ENCODE measurements around the gene KIRREL1.

KIRREL1 gene

DNA sequence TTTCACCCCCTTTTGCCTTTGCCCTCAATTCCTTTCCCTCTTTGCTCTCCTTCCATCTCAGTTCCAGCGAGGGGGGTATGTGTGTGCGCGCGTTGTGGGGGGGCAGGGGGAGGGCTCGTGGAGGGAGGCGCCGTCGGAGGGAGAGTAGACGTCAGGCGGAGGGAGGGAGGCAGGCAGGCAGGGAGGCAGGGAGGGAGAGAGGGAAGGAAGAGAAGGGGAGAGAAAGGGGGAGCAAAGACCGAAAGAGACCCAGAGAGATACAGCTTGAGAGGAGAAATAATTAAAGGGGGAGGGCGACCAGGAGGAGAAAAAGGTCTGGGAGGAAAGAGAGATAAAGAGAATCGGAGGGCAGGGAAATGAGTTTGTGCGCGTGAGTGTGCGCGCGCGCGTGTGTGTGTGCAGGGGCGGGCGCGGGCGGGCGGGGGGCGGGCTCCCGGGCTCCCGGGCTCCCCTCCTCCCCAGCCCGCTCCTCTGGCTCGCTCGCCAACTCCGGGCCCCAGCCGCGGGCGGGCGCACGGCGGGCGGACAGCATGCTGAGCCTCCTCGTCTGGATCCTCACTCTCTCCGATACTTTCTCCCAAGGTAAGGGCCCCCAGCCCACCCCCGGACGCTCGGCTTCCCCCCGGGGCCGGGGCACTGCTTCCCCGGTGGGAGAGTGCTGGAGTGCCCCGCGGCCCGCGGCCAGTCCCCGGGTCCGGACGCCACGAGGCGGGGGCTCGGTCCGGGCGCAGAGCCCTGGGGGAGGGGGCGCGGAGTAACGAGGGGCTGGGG lies at the start of gene KIRREL1:
KIRREL1 (plus strand) TSS at position 499 of the 771 bp plus-strand sequence; CDS start at position 531, 32 bp downstream.
- DNase-seq: no peak

DNA sequence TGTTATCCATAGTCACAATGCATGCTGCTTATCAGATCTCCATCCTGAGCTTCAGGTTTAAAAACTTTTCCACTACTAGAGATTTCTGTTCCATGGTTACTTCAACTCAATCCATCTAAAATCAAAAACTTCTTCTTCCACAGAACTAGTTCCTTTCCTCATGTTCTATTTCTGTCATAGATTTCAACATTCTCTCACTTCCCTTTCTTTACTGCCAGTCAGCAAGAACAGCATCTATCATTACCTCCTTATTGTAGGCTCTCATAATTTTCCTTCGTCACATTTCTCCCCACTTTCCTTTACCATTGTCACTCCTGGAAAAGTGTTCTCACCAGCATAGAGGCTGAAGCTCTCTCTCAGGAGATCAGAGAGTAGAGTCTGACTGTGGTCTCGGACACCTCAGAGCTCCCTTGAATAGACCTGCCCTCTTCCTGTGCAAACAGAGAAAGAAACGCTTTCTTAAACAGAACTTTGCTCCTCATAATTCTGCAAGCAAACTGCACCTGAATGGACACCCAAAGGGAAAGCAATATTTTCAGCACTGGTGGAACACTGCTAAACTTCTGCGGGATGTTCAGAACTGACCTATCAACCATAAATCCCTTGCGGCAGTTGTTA lies 48.7 kb upstream of the KIRREL1 start:
- DNase-seq: no peak

DNA sequence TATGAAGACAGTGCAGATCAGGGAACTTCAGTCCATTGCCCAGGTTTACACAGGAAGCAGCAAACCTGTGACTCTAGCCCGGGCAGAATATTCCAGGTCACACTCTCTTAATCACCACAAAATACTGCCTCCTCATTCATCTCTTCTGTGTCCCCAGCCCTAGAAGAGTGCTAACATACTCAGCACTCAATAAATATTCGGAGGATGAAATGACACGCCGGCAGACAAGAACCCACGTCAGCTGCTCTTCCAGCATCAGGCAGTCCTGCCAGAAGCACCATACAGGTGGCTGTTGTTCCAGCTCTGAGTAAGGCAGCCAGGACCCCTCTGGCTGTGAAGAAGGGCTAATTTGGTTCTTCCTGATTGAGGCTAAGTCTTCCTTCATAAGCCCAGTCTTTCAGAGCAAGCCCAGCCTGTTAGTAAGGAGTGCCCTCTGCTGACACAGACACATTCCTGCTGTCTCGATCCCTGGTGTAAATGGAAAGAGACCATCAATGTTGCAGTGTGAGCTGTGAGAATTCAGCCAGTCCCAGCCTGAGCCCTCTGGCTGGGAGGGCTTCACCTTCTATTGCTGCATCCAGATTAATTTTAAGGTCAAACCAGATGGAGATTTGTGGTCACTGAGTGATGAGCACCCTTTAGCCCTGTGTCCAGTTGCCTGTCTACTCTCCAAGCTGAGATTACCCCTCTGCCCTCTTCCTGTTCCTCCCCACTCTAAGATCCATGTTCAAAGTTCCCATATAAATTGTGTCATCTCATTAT lies 45.0 kb upstream of the KIRREL1 start:
- peak in 1 of 2 donors; percentile 32 for DNase-seq

DNA sequence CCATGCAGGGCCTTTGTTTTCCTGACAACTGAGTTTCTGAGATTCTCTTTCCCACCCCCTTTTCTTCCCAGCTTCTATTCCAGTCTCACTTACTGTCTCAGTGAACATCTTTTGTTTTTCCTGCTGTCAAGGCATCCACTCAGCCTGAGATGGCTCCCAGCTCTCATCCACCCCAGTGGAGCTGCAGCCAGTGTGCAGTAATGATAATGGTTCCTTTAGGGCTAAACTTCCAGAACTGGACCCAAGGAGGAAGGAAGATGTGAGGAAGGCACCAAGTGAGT lies 44.4 kb upstream of the KIRREL1 start:
- DNase-seq: no peak

DNA sequence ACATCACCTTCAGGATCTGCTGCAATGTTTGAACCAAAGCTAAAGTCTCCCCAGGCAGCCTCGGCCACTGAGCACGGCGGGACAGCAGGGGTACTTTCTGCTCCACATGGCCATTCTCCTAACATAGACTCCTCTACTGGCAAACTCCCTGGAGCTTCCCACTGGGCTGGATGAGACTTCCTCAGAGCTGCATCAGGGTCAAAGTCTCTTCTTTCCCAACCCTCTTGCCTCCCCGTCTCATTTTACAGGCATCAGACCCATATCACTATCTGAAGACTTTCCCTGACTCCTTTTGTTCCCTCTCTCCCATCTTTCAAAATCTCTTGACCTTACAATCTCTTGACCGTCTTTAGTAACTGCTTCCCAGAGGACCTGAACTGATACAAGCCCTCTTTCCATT lies 42.2 kb upstream of the KIRREL1 start:
- no peak for DNase-seq

DNA sequence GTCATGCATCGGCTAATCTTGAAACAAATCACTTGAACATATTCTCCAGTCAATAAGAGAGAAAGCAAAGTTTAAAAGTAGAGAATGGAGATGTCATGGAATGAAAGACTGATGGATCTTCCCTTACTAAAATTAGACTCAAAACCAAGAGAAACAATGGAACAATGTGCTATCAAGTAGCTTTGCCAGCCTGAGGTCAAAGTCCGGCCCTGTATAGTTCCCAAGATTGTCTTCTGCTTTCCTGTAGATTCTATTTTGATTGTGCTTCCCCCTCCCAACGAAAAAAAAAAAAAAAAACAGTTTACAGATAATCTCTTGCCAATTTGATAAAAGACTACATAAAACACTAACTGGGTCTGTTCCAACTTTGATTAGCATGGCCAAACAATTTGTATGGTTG lies 40.8 kb upstream of the KIRREL1 start:
- DNase-seq: no peak

DNA sequence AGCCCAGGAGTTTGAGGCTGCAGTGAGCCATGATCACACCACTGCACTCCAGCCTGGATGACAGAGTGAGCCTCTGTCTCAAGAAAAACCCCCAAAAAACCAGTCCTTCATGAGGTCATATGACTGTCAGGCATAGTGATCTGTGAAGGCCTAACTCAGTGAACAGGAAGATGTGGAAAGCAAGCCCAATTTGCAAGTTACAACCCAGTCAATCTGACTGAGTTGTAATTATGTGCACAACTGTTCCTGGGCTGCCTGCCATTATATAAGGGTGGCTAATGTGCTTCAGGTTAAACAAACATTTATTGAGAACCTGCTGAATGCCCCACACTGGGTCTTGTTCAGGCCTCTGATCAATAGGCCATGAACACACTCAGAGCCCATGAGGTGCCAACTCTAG lies 38.2 kb upstream of the KIRREL1 start:
- DNase-seq: no peak

DNA sequence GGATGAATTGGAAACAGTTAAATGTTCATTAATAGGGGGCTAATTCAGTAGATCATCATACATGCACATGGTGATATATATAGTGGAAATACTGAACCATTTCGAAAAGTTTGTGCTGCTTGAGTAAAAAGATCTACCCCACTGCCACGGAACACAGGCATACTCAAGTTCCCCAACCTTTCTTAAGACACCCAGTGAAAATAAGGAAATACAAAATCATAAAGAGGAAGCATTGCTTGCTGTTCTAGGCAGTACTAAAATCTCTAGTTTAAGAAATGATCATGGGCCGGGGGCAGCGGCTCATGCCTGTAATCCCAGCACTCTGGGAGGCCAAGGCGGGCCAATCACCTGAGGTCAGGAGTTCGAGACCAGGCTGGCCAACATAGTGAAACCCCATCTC lies 37.6 kb upstream of the KIRREL1 start:
- DNase-seq: no peak

DNA sequence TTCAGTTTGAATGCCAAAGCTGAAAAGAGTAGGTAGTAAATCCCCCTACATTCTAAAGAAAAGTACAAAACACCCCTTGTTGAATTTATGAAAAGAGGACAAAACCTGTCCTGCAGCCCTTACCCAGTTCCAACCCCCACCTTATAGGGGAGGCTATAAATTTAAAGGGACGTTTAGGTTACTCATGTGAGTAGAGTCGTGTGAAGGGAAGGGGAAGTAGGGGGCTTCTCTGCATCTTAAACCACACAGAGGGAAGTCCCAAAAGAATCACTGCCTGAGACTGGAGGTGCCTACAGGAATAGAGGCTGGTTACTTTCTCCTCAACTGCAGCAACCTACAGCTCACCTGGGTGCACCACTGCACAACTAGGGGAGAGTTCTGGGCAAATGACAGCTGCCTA lies 36.7 kb upstream of the KIRREL1 start:
- DNase-seq: no peak

DNA sequence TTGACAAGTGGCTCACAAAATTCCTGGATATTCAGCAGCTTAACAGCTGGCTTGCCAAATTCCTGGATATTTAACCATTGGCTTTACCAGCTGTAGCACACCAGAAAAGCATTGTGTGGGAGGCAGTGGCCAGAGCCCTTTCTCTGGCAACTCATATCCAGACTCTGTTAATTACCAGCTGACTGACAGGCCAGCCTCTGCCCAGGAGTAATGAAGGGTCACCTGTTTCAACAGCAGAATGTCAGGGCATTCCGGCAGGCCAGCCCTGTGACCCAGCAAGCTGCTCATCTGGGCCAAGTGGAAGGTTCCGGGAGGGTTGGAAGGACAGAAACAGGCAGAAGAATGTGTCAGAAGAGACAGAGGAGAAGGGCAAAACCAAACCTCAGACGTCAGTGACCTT lies 35.2 kb upstream of the KIRREL1 start:
- DNase-seq: no peak

DNA sequence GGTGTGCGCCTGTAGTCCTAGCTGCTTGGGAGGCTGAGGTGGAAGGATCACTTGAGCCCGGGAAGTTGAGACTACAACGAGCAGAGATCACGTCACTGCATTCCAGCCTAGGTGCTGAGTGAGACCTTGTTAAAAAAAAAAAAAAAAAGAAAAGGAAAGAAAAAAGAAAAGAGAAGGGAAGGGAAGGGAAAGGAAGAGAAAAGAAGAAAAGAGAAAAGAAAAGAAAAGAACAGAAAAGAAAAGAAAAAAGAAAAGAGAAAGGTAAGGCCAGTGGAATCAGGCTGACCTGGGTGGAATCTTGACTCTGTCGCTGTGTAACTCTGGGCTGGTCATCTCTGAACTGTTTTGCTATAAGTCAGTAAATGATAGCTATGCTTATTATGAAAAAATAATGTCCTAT lies 33.7 kb upstream of the KIRREL1 start:
- DNase-seq: no peak

DNA sequence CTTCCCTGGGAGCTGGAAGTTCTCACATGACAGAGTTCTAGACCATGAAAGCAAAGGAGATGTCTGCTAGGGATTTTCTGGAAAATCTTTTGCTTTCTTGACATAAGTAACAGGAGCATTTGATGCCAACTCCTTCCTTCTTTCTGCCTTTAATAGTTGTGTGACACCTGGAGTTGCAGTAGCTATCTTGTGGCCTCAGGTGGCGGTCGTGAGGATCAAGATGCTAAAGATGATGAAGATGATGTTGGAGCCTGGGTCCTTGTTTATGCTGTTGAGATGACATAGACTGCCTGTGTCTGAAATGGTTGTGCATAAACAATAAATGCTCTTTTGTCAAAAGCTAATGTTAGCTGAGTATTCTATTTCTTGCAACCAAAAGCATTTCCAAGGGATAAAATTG lies 32.7 kb upstream of the KIRREL1 start:
- no peak for DNase-seq

DNA sequence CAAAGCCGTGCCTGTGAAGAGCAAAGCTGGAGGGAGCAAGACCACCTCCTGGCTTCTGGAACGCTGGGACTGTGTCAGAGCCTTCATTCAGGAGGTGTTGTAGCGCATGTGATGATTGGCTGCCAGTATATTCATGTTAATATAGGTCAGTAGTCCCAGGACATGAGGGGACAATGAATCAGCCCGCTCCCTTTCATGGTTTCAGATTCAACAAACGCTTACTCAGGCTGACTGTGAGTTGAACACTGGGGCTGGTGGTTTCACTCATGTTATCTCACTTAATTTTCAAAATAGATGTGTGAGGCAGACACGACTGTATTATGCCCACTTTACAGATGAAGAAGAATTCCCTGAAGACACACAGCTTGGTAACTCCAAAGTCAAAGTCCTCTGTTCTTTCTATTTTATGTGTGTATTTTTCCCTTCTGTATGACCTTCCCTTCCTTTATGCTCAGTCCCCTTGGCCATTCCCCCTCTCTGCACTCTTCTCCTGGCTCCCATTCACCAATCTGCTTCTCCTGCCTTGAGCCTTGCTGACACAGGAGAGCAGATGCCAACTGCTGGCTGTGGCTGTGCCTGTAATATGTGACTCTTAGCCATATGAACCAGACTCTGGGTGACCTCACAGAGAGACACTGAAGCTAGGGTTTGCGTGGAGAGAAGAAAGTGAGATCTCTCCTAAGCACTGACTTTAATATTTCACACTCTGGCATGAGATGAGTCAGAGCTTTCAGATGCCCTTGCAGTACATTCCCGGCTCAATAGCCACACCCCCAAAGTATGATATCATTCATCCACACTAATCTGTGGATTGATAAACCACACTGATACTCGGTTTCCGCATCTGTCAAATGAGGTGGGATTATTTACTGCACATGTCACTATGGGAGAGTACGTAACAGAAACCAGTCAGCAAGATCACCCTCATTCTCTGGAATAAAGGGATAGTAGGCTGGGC lies 31.4 kb upstream of the KIRREL1 start:
- DNase-seq: no peak

DNA sequence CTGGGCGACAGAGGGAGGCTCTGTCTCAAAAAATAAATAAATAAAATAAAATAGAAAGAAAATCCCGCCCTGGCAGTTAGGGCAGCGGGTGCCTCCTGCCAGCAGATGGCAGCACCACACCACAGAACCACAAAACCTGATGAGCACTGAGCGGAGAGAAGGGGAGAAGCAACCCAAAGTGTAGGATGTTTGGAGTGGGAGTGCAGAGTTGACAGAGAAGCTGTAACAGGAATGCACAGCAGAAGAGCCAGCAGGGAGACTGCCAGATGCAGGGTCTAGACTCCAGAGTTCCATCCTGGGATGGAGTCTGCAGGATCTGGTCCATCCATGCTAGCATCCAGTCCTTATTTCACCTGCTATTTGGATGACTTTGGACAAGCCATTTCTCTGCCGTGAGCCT lies 29.7 kb upstream of the KIRREL1 start:
- peak; percentile 34 to 51 for DNase-seq

DNA sequence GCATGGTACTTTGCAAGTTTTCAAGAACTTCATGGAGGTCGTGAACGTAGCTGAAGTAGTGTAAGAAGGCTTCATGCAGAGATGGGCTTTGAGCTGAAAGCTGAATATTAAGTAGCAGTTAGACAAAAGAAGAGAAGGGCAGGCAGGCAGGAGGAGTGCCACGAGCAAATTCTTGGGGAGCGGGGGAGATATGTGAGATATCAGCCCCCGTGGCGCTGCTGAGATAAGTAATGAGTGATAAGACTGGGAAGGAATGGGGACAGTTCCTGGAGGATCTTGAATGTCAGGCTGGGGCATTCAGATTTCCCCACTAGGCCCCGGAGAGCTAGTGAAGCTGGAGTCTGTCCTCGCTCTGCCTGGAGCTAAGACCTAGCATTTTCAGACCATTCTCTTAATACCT lies 27.9 kb upstream of the KIRREL1 start:
- DNase-seq: no peak

DNA sequence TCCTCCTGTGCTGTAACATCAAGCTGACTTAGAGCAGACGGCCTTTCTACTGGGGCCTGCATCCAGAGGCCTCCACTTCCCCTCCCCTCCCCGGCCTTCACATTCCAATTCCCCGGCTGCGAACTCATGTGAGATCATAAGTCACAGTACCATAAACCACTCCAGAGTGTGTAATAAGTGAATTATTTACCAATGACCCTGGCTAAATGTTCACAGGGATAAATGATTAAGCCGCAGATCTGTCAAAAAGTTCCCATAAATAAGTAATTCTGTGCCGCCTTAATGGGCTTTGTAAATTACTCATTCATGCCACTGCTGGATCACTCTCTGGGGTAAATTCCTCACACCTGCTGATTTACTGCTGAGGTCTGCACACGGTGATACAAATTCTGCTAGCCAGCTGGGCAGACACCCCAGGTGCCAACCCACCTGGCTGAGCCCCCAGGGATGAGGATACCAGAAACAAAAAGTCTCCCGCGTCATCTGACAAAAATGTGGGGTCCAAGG lies 27.4 kb upstream of the KIRREL1 start:
- DNase-seq: no peak

DNA sequence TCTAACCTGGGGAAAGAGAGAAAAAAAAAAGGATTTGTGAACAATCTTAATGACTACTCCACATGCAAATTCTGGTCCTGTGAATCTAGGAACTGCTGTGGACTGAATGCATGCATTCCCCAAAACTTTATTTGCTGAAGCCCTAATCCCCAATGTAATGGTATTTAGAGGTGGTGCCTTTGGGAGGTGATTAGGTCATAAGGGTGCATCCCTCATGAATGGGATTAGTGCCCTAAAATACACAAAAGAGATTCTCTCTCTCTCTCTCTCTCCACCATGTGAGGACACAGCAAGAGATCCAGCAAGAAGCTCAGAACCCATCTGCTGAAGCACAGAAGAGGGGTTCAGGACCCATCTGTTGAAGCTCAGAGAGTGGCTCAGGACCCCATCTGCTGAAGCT lies 26.2 kb upstream of the KIRREL1 start:
- DNase-seq: no peak

DNA sequence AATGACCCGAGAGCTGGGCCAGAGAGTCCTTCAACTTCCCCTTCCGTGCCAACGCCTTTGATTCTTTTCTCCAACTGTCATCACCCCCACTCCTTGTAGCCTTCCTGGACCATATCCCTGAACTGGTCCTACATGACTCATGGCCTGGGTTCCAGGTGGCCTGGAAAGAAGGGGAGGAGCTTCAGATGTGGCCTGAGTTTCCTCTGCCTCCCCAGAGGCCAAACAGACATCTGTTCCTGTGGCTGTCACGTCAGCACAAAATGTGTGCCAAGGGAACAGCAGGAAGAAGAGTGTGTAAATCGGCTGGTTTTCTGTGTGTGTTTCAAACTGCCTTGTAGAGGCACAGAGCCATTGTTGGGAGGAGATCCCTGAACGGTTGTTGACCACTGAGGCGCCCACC lies 24.9 kb upstream of the KIRREL1 start:
- no peak for DNase-seq

DNA sequence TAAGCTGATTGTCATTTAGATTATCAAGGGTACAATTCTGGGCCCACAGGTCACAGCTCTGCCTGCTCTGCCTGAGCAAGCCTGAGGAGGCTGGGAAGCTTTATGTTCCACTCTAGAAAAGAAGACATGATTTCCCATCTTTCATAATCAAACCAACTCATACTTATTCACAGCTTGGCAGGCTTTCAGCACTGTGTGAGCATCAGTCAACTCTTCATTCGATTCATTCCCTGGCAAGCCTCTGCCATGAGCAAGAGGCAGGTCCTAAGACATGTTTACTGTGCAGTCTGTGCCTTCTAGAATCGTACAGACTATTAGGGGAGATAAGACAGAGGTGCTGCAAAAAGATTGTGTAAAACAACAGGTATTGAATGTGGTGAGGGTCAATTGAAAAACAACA lies 24.5 kb upstream of the KIRREL1 start:
- no peak for DNase-seq

DNA sequence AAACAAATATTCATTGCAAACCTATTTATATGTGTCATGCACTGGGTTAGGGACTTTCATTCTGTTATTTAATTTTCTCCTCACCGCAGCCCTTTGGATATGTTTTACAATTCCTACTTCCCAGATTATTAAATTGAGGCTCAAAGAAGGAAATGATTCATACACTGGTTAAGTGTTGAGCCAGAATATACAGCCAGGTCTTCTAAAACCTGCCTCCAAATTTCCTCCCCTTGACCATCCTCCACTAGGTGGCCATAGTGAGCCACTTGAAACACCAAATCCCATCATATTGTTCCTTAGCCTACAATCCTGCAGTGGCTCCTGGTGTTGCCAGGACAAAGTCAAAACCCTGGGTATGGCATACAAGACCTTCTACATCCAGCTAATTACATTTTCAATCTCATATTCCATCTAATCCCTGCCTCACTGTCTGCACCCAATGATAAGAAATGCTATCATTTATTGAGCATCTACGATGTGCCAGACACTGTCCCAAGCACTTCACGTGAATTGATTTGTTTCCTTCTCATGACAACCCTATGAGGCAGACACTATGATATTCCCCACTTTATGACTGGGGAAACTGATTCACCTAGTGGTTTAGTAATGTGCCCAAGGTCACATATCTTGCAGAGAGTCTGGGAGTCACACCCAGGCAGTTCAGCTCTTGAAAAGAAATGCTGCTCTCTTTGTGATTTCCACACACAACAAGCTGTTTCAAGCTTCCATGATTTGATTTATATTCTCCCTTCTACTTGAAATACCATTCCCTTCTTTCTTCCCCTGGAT lies 23.6 kb upstream of the KIRREL1 start:
- DNase-seq: no peak

DNA sequence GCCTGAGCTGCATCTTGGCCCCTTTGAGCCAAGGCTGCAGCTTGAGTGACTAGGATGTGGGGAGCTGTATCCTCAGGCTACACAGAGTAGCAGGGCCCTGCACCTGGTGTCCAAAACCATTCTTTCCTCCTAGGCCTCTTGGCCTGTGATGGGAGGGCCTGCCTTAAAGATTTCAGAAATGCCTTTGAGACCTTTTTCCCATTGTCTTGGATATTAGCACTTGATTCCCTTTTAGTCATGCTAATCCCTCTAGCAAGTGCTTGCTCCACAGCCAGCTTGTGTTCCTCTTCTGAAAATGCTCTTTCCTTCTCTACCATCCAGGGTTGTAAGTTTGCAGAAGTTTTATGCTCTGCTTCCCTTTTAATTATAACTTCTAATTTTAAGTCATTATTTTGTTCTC lies 21.7 kb upstream of the KIRREL1 start:
- DNase-seq: no peak

All from CD4-positive, alpha-beta T cell treated with Interleukin-4 for 1 hour (primary cell).